Measurements from ENCODE around the gene TPRG1.

GRCh38 chr3:189282189-189282588 lies 110.4 kb downstream of the TPRG1 start:
- no peak for TF ChIP-seq CTCF (IDR thresholded peaks at IDR 0.05; ENCODE audit: insufficient read depth, low read length)
- TF ChIP-seq SPI1 (IDR thresholded peaks at IDR 0.05; ENCODE audit: borderline replicate concordance, low read depth): no peak
- no peak for TF ChIP-seq REST (IDR thresholded peaks at IDR 0.05; ENCODE audit: insufficient replicate concordance, low read depth)
